H9 (cell line): ENCODE measurements around the gene TUNAR. TPM values are rescaled to one million over a fixed set of nuclear protein-coding genes. Genes with fewer than 3 reads are reported as not detected.

Experiments
- DNase-seq: peaks from one replicate; pipeline ENCODE4 v3.0.0-alpha.2; 2017
- H2AFZ ChIP-seq: one replicate; pipeline ENCODE4 v1.6.1; 2013; ENCODE audit warnings: mild to moderate bottlenecking, low read length, control low read depth, moderate library complexity
- H2AK5ac ChIP-seq: 2 replicates; pipeline ENCODE4 v1.6.1; 2013; ENCODE audit warnings: low read length, control low read depth, mixed read lengths; ENCODE audit not compliant: insufficient read length
- H2BK120ac ChIP-seq: one replicate; pipeline ENCODE4 v1.6.1; 2013; ENCODE audit warnings: low read depth, mild to moderate bottlenecking, low read length, control low read depth, inconsistent platforms; ENCODE audit not compliant: poor library complexity, severe bottlenecking
- H2BK12ac ChIP-seq: 2 replicates; pipeline ENCODE4 v1.6.1; 2013; ENCODE audit warnings: low read length, control low read depth, mixed read lengths, low read depth; ENCODE audit not compliant: insufficient read length
- H2BK15ac ChIP-seq: 2 replicates; pipeline ENCODE4 v1.6.1; 2013; ENCODE audit warnings: low read depth, low read length, control low read depth
- H2BK20ac ChIP-seq: one replicate; pipeline ENCODE4 v1.6.1; 2013; ENCODE audit warnings: low read depth, mild to moderate bottlenecking, low read length, control low read depth, inconsistent platforms; ENCODE audit not compliant: poor library complexity, severe bottlenecking
- H2BK5ac ChIP-seq: 2 replicates; pipeline ENCODE4 v1.6.1; 2013; ENCODE audit warnings: low read length, control low read depth, mixed read lengths; ENCODE audit not compliant: insufficient read length
- H3K14ac ChIP-seq: 2 replicates; pipeline ENCODE4 v1.6.1; 2013; ENCODE audit warnings: low read length, control low read depth; ENCODE audit not compliant: insufficient read depth
- H3K18ac ChIP-seq: 2 replicates; pipeline ENCODE4 v1.6.1; 2013; ENCODE audit warnings: low read depth, mild to moderate bottlenecking, mixed read lengths, low read length, control low read depth; ENCODE audit not compliant: insufficient read length
- H3K23ac ChIP-seq: 2 replicates; pipeline ENCODE4 v1.6.1; 2013; ENCODE audit warnings: low read length, control low read depth, mixed read lengths, low read depth; ENCODE audit not compliant: insufficient read length
- H3K23me2 ChIP-seq: 2 replicates; pipeline ENCODE4 v1.6.1; 2013; ENCODE audit warnings: low read depth, mild to moderate bottlenecking, mixed read lengths, low read length, control low read depth; ENCODE audit not compliant: insufficient read length, poor library complexity, severe bottlenecking
- H3K27ac ChIP-seq: 2 replicates; pipeline ENCODE4 v1.5.1; 2013; ENCODE audit warnings: low read length, control low read depth, mixed read lengths, low read depth; ENCODE audit not compliant: insufficient read length
- H3K27me3 ChIP-seq: 2 replicates; pipeline ENCODE4 v1.6.1; 2013; ENCODE audit warnings: low read length, control low read depth, inconsistent platforms; ENCODE audit not compliant: insufficient read depth
- H3K4ac ChIP-seq: 2 replicates; pipeline ENCODE4 v1.6.1; 2013; ENCODE audit warnings: low read depth, mild to moderate bottlenecking, control low read depth, inconsistent platforms, low read length, moderate library complexity
- H3K4me1 ChIP-seq: 2 replicates; pipeline ENCODE4 v1.6.1; 2013; ENCODE audit warnings: low read length, control low read depth, inconsistent platforms; ENCODE audit not compliant: insufficient read depth
- H3K4me2 ChIP-seq: 2 replicates; pipeline ENCODE4 v1.6.1; 2013; ENCODE audit warnings: low read length, control low read depth, mixed read lengths; ENCODE audit not compliant: insufficient read length, insufficient read depth
- H3K56ac ChIP-seq: 2 replicates; pipeline ENCODE4 v1.6.1; 2013; ENCODE audit warnings: low read depth, mild to moderate bottlenecking, mixed read lengths, low read length, control low read depth; ENCODE audit not compliant: insufficient read length
- H3K79me1 ChIP-seq: 2 replicates; pipeline ENCODE4 v1.6.1; 2013; ENCODE audit warnings: low read depth, mild to moderate bottlenecking, moderate library complexity, low read length, control low read depth, inconsistent platforms; ENCODE audit not compliant: insufficient read depth, poor library complexity, severe bottlenecking
- H3K79me2 ChIP-seq: 2 replicates; pipeline ENCODE4 v1.6.1; 2013; ENCODE audit warnings: low read length, control low read depth, inconsistent platforms; ENCODE audit not compliant: insufficient read depth
- H3K9ac ChIP-seq: 2 replicates; pipeline ENCODE4 v1.6.1; 2013; ENCODE audit warnings: low read length, control low read depth, mixed read lengths; ENCODE audit not compliant: insufficient read length; ENCODE audit errors: extremely low read depth
- H3K9me3 ChIP-seq: one replicate; pipeline ENCODE4 v1.6.1; 2013; ENCODE audit warnings: low read depth, low read length, inconsistent platforms; ENCODE audit not compliant: control insufficient read depth
- H3T11ph ChIP-seq: one replicate; pipeline ENCODE4 v1.6.1; 2013; ENCODE audit warnings: mild to moderate bottlenecking, low read length, control low read depth, inconsistent platforms
- H4K20me1 ChIP-seq: one replicate; pipeline ENCODE4 v1.6.1; 2013; ENCODE audit not compliant: control insufficient read depth, insufficient read length, insufficient read depth
- H4K5ac ChIP-seq: 2 replicates; pipeline ENCODE4 v1.6.1; 2013; ENCODE audit warnings: low read depth, mild to moderate bottlenecking, mixed read lengths, low read length, control low read depth; ENCODE audit not compliant: insufficient read length
- H4K8ac ChIP-seq: replicated peaks from 2 replicates; pipeline ENCODE4 v1.6.1; 2013; ENCODE audit warnings: low read length, control low read depth, mixed read lengths, low read depth; ENCODE audit not compliant: insufficient read length
- H4K91ac ChIP-seq: 2 replicates; pipeline ENCODE4 v1.6.1; 2013; ENCODE audit warnings: low read depth, mild to moderate bottlenecking, moderate library complexity, mixed read lengths, low read length, control low read depth; ENCODE audit not compliant: insufficient read length
- H3K27ac Mint-ChIP-seq, 3 experiments: 2 replicates in 2 of 3; 3 replicates in 1 of 3; pipeline ENCODE4 v1.8.0; 2020 to 2021; ENCODE audit warnings: mixed read lengths in 3 of 3, mild to moderate bottlenecking in 1 of 3, moderate library complexity in 1 of 3
- H3K27me3 Mint-ChIP-seq: 2 replicates; pipeline ENCODE4 v1.8.0; 2021; ENCODE audit warnings: low read depth, mild to moderate bottlenecking, moderate library complexity, mixed read lengths
- H3K36me3 Mint-ChIP-seq, 3 experiments: 2 replicates in 2 of 3; 3 replicates in 1 of 3; pipeline ENCODE4 v1.8.0; 2020 to 2021; ENCODE audit warnings: low read depth in 3 of 3, mixed read lengths in 3 of 3; ENCODE audit not compliant: insufficient read depth in 1 of 3
- H3K4me1 Mint-ChIP-seq, 2 experiments: 2 replicates each; pipeline ENCODE4 v1.8.0; 2020; ENCODE audit warnings: mixed read lengths in 2 of 2
- H3K4me3 Mint-ChIP-seq, 2 experiments: 2 replicates in 1 of 2; 3 replicates in 1 of 2; pipeline ENCODE4 v1.8.0; 2020 to 2021; ENCODE audit warnings: mild to moderate bottlenecking in 2 of 2, mixed read lengths in 2 of 2, moderate library complexity in 1 of 2
- H3K9me3 Mint-ChIP-seq, 2 experiments: 2 replicates in 1 of 2; 3 replicates in 1 of 2; pipeline ENCODE4 v1.8.0; 2020; ENCODE audit warnings: mild to moderate bottlenecking in 2 of 2, mixed read lengths in 2 of 2, moderate library complexity in 1 of 2
- WGBS: extraction: QIAGEN DNeasy Blood & Tissue Kit; methylation state at CpG from one replicate; pipeline ENCODE4 v1.1.7; 2013; ENCODE audit warnings: missing lambda C conversion rate, low lambda C conversion rate, mixed read lengths; ENCODE audit not compliant: insufficient read length; ENCODE audit errors: extremely low coverage; 5-methylcytosine and 5-hydroxymethylcytosine counted together
- total RNA-seq: library from RNA; stranded (reverse); gene quantifications from 2 replicates; pipeline ENCODE4 v1.2.1, GENCODE V29; 2021
- TF ChIP-seq, protein P1 (sequence below): fragments of 200-600 bp; sonication (generic); conservative IDR thresholded peaks from 3 replicates; pipeline ENCODE4 v1.8.0; 2021; ENCODE audit warnings: antibody characterized with exemption, mild to moderate bottlenecking

Gene TUNAR
- total RNA-seq, 1 experiment from 2014 or later = 26.2 TPM

DNA sequence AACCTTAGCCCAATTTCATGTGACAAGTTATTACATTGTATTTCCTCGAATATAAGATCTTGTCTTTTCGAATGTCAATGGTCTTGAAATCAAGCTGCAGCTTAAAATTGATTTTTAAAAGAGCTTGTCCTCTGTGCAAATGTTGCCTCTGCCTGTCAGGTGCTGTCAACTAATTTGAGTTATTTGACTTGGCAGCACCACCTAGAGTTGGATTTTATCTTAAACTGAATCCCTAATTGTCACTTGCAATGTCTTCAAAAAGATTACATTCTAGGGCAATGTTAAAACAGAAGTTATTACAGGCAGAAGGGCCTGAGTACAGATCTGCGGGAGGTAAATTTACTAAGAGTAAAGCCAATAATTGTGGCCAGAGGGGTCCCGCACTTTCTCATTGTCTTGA lies 26.2 kb upstream of the TUNAR start:
- Histone ChIP-seq H3K23ac (no peak overlapping the region), H2BK5ac (no peak overlapping the region), H3K4me2 (no peak overlapping the region), H3K4ac (no peak overlapping the region), H3K27ac (no peak overlapping the region), H3K14ac (no peak overlapping the region), H3K9me3 (no peaks in the 10 kb centered on the region), H4K5ac (no peak overlapping the region), H3K4me1 (no peaks in the 10 kb centered on the region), H2BK120ac (no peak overlapping the region), H2AK5ac (no peak overlapping the region), H3K18ac (no peak overlapping the region), H4K91ac (no peak overlapping the region), H3K79me1 (no peaks in the 10 kb centered on the region), H3K27me3 (no peaks in the 10 kb centered on the region), H4K20me1 (no peaks in the 10 kb centered on the region), H4K8ac (no peak overlapping the region), H3K23me2 (peaks cover under 1% of the 10 kb centered on the region), H3K9ac (no peak overlapping the region), H2BK12ac (no peak overlapping the region), H2BK20ac (no peak overlapping the region), H3K56ac (no peak overlapping the region), H3T11ph (no peak overlapping the region), H3K79me2 (no peaks in the 10 kb centered on the region), H2AFZ (no peak overlapping the region), H2BK15ac (no peak overlapping the region)
- Mint-ChIP-seq H3K36me3 (no peaks in the 10 kb centered on the region), H3K9me3 (peaks cover 0 to 5% of the 10 kb centered on the region in 2 experiments; a peak in 2 of 5 replicates), H3K4me1 (peaks cover 11 to 14% of the 10 kb centered on the region in 2 experiments), H3K27me3 (peaks cover 3% of the 10 kb centered on the region; the same call in 1 of the 2 replicates), H3K27ac (no peak overlapping the region), H3K4me3 (no peak overlapping the region)
- no CpG with 5 or more reads among the region's 4 CpGs for WGBS
- TF ChIP-seq, protein P1, sequence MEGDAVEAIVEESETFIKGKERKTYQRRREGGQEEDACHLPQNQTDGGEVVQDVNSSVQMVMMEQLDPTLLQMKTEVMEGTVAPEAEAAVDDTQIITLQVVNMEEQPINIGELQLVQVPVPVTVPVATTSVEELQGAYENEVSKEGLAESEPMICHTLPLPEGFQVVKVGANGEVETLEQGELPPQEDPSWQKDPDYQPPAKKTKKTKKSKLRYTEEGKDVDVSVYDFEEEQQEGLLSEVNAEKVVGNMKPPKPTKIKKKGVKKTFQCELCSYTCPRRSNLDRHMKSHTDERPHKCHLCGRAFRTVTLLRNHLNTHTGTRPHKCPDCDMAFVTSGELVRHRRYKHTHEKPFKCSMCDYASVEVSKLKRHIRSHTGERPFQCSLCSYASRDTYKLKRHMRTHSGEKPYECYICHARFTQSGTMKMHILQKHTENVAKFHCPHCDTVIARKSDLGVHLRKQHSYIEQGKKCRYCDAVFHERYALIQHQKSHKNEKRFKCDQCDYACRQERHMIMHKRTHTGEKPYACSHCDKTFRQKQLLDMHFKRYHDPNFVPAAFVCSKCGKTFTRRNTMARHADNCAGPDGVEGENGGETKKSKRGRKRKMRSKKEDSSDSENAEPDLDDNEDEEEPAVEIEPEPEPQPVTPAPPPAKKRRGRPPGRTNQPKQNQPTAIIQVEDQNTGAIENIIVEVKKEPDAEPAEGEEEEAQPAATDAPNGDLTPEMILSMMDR = peak; percentile 32; the same call in 1 of the 3 replicates
- DNase-seq = no peak
